Keratinocyte (primary cell): ENCODE results near the gene SUSD3. TPM values are rescaled to one million over a fixed set of nuclear protein-coding genes. Genes with fewer than 3 reads are reported as not detected.
A peak's percentile ranks its signal among the peaks of the same experiment; 100 is the strongest.

Experiments
- DNase-seq: peaks from one replicate; pipeline ENCODE4 v3.0.0-alpha.2; 2011; ENCODE audit warnings: low read depth, missing footprints, low spot score
- FAIRE-seq: peaks from 2 replicates; lab custom pipeline; 2011; peaks lifted over from hg19 to GRCh38; lab: Jason Lieb, UNC
- H2AFZ ChIP-seq: 2 replicates; pipeline ENCODE4 v1.6.0; 2012; ENCODE audit warnings: low read length, control low read depth, inconsistent platforms; ENCODE audit not compliant: control insufficient read depth
- H3K27ac ChIP-seq: 2 replicates; pipeline ENCODE4 v1.5.1; 2011; ENCODE audit warnings: low read length; ENCODE audit not compliant: control insufficient read depth, insufficient read depth
- H3K27me3 ChIP-seq: 3 replicates; pipeline ENCODE4 v1.6.0; 2011; ENCODE audit warnings: low read length; ENCODE audit not compliant: control insufficient read depth, insufficient read depth; ENCODE audit errors: extremely low read depth
- H3K36me3 ChIP-seq, 2 experiments: 2 replicates in 1 of 2; 3 replicates in 1 of 2; pipeline ENCODE4 v1.5.1; 2011; ENCODE audit warnings: low read length in 2 of 2, mild to moderate bottlenecking in 1 of 2; ENCODE audit not compliant: control insufficient read depth in 2 of 2, insufficient read depth in 2 of 2; ENCODE audit errors: extremely low read depth in 1 of 2
- H3K4me1 ChIP-seq: 3 replicates; pipeline ENCODE4 v1.5.1; 2011; ENCODE audit warnings: low read length; ENCODE audit not compliant: control insufficient read depth, insufficient read depth; ENCODE audit errors: extremely low read depth
- H3K4me2 ChIP-seq: 3 replicates; pipeline ENCODE4 v1.6.0; 2011; ENCODE audit warnings: low read depth, low read length; ENCODE audit not compliant: control insufficient read depth, insufficient read depth; ENCODE audit errors: extremely low read depth
- H3K4me3 ChIP-seq, 3 experiments: fragments of 200-600 bp in 1 of 3; sonication (generic) in 1 of 3; 2 replicates in 2 of 3; 3 replicates in 1 of 3; pipeline ENCODE4 v1.5.1; 2011 to 2016; ENCODE audit warnings: low read length in 3 of 3, mild to moderate bottlenecking in 3 of 3, control low read depth in 2 of 3, inconsistent platforms in 1 of 3, low read depth in 1 of 3, mixed read lengths in 1 of 3, mixed run types in 1 of 3, moderate library complexity in 1 of 3; ENCODE audit not compliant: control insufficient read depth in 2 of 3, insufficient read depth in 2 of 3; ENCODE audit errors: extremely low read depth in 1 of 3
- H3K79me2 ChIP-seq: 2 replicates; pipeline ENCODE4 v1.6.0; 2012; ENCODE audit warnings: low read length; ENCODE audit not compliant: control insufficient read depth, insufficient read depth
- H3K9ac ChIP-seq: 3 replicates; pipeline ENCODE4 v1.6.0; 2011; ENCODE audit warnings: low read length; ENCODE audit not compliant: control insufficient read depth, insufficient read depth; ENCODE audit errors: extremely low read depth
- H3K9me1 ChIP-seq: 3 replicates; pipeline ENCODE4 v1.6.0; 2011; ENCODE audit warnings: low read length; ENCODE audit not compliant: control insufficient read depth, insufficient read depth; ENCODE audit errors: extremely low read depth
- H3K9me3 ChIP-seq: 2 replicates; pipeline ENCODE4 v1.5.1; 2012; ENCODE audit warnings: low read depth, low read length; ENCODE audit not compliant: control insufficient read depth
- H4K20me1 ChIP-seq: 3 replicates; pipeline ENCODE4 v1.6.0; 2011; ENCODE audit warnings: low read length; ENCODE audit not compliant: control insufficient read depth, insufficient read depth; ENCODE audit errors: extremely low read depth
- EZH2 ChIP-seq: IDR thresholded peaks from one replicate; pipeline ENCODE4 v1.6.1; 2012; ENCODE audit warnings: inconsistent platforms, mild to moderate bottlenecking, low read length, moderate library complexity
- dilution Hi-C: fragments of 300-500 bp; cut with MboI; formaldehyde crosslinking; loops from one replicate; pipeline ENCODE4 v1.7.0; 2020; ENCODE audit warnings: low sequenced_read_pairs; ENCODE audit not compliant: extremely low pct_ligation_motif_present
- polyA plus RNA-seq, 5 experiments: library from polyadenylated mRNA; depleted of rRNA in 3 of 5; stranded (reverse) in 3 of 5; stranded (forward) in 1 of 5; unstranded in 1 of 5; fragments of >200 nt; gene quantifications; 1 replicate in 1 of 5; 2 replicates in 3 of 5; 3 replicates in 1 of 5; pipeline versions ENCODE4 v1.2.1 to v1.2.3, GENCODE V29; 2011 to 2012; ENCODE audit warnings: missing spikeins in 2 of 5, low read depth in 1 of 5, low replicate concordance in 1 of 5
- TF ChIP-seq, protein P1 (sequence below), 3 experiments: IDR thresholded peaks in 1 of 3; conservative IDR thresholded peaks in 1 of 3; optimal IDR thresholded peaks in 1 of 3; 2 replicates in 2 of 3; 3 replicates in 1 of 3; pipeline versions ENCODE3 to v1.5.1; 2011; ENCODE audit warnings: low read length in 3 of 3, mild to moderate bottlenecking in 3 of 3, moderate library complexity in 2 of 3, control low read depth in 1 of 3, inconsistent platforms in 1 of 3; ENCODE audit not compliant: insufficient read depth in 2 of 3; ENCODE audit errors: extremely low read depth in 1 of 3

SUSD3 gene
- polyA plus RNA-seq, 1 donor (not counting 4 experiments of a cell fraction or from before 2014, with no cell fraction given): 0.20 TPM

DNA sequence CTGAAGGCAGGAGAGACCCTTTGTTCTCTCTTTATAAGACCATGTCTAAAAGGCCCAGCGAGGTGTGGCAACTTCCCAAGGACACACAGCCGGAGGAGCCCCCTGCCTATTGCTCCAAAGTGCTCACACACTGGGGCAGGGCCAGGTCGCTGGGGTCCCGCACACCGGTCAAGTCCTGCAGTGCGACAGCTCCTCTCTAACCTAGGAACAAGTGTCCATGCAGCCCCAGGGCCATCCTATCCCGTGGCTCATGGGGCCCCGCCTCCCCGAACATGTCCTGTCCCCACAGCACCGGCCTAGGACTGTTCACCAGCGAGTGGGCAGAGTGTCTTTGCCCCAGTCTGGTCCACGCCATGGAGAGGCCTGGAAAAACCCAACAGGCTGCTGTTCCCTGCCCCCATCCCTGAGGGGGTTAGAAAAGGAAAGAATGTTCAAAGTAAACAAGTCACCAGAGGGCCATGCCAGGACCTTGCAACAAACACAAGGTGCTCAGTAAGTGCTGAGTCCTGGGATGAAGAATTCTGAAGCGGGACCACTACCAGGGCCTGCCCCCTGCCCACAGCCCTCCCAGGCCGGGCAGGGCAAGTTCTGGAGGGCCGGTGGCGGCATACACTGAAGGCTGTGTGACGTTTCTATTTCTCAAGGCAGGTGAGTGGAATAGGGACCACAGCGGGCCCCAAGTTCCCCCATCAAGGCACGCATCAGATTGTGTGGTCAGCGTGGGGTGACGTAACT is 74.6 kb downstream of the SUSD3 start:
- H3K36me3 ChIP-seq: no peaks in the 10 kb centered on the region
- dilution Hi-C loops: no loop called here
- H3K9ac ChIP-seq: peak overlapping the region; percentile 82
- no peak for FAIRE-seq
- H3K4me2 ChIP-seq: peak overlapping the region; percentile 90
- no peak for DNase-seq
- no peaks in the 10 kb centered on the region for H3K9me1 ChIP-seq
- peak overlapping the region; percentile 44 for H2AFZ ChIP-seq
- peaks cover 16% of the 10 kb centered on the region for H3K27me3 ChIP-seq
- no peaks in the 10 kb centered on the region for H3K79me2 ChIP-seq
- TF ChIP-seq, protein P1, sequence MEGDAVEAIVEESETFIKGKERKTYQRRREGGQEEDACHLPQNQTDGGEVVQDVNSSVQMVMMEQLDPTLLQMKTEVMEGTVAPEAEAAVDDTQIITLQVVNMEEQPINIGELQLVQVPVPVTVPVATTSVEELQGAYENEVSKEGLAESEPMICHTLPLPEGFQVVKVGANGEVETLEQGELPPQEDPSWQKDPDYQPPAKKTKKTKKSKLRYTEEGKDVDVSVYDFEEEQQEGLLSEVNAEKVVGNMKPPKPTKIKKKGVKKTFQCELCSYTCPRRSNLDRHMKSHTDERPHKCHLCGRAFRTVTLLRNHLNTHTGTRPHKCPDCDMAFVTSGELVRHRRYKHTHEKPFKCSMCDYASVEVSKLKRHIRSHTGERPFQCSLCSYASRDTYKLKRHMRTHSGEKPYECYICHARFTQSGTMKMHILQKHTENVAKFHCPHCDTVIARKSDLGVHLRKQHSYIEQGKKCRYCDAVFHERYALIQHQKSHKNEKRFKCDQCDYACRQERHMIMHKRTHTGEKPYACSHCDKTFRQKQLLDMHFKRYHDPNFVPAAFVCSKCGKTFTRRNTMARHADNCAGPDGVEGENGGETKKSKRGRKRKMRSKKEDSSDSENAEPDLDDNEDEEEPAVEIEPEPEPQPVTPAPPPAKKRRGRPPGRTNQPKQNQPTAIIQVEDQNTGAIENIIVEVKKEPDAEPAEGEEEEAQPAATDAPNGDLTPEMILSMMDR (optimal IDR thresholded peaks at IDR 0.05 in 1 of 3, IDR thresholded peaks at IDR 0.05 in 1 of 3, conservative IDR thresholded peaks at IDR 0.05 in 1 of 3; ENCODE audit: extremely low read depth in 1 of 3, insufficient read depth in 2 of 3, low read length in 3 of 3): no peak
- no peak for TF ChIP-seq EZH2
- H3K4me3 ChIP-seq: peak overlapping the region; percentile 46 to 74 (median 64)
- H3K9me3 ChIP-seq: no peaks in the 10 kb centered on the region
- H3K4me1 ChIP-seq: peaks cover 23% of the 10 kb centered on the region
- peak overlapping the region; percentile 31 for H3K27ac ChIP-seq
- no peaks in the 10 kb centered on the region for H4K20me1 ChIP-seq

DNA sequence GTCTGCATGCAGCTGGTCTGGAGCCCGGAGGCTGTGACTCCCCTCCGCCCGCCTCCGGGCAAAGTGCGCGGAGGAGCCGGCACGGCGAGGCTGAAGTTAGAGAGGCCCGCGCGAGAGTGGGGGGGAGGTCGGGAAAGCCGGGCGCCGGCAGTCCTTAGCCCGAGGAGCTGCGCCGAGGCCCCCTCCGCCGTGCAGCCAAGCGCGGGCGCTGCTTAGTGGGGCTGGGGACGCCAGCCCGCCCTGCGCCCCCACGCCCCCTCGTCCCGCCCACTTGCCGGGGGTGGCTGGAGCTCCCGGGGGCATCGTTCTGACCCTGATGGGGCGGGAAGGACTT is 75.1 kb downstream of the SUSD3 start:
- TF ChIP-seq, protein P1 (optimal IDR thresholded peaks at IDR 0.05 in 1 of 3, IDR thresholded peaks at IDR 0.05 in 1 of 3, conservative IDR thresholded peaks at IDR 0.05 in 1 of 3; ENCODE audit: extremely low read depth in 1 of 3, insufficient read depth in 2 of 3, low read length in 3 of 3): no peak
- no peak for TF ChIP-seq EZH2
- no peak for FAIRE-seq
- H3K4me2 ChIP-seq: peak overlapping the region; percentile 90
- H3K9me1 ChIP-seq: no peaks in the 10 kb centered on the region
- H3K9me3 ChIP-seq: no peaks in the 10 kb centered on the region
- H3K4me1 ChIP-seq: peaks cover 23% of the 10 kb centered on the region
- H3K27me3 ChIP-seq: peaks cover 16% of the 10 kb centered on the region
- no peaks in the 10 kb centered on the region for H3K79me2 ChIP-seq
- H3K9ac ChIP-seq: peak overlapping the region; percentile 82
- no peak for DNase-seq
- dilution Hi-C loops: no loop called here
- peak overlapping the region; percentile 54 for H3K27ac ChIP-seq
- H3K4me3 ChIP-seq: peak overlapping the region; percentile 46 to 74 (median 64)
- H2AFZ ChIP-seq: peak overlapping the region; percentile 67
- no peaks in the 10 kb centered on the region for H3K36me3 ChIP-seq
- H4K20me1 ChIP-seq: no peaks in the 10 kb centered on the region
